HG03457 (cell line): ENCODE measurements around the gene MACROD2.
"Not testable (repeated sequence)": the region's sequence is repeated elsewhere in the genome, so short reads cannot be mapped to it uniquely, and the experiment has no call there.

Source experiments
- ATAC-seq: cut with Tn5 transposase; IDR thresholded peaks from one replicate; pipeline ENCODE4 v1.9.1; 2021; ENCODE audit warnings: moderate number of reproducible peaks; ENCODE audit not compliant: unreplicated experiment

The MACROD2 gene

DNA sequence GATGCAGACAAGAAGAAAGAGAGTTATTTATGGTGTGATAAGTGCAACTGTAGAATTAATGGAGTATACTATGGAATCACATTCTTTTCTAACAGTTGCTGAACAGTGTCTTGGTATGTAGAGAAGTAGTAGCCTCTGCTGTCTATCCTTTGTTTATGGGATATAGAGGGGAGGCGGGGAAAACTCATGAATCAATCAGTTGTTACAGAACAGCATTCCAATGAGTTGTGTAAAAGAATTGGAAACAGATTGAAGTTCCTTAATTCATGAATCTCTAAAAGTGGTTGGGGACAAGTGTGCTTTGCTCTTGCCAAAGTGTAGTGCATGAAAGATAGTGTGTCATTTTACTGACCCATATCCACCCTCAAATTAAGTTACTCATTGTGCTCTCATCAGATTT is 264.4 kb downstream of the MACROD2 start:
- ATAC-seq: no peak

DNA sequence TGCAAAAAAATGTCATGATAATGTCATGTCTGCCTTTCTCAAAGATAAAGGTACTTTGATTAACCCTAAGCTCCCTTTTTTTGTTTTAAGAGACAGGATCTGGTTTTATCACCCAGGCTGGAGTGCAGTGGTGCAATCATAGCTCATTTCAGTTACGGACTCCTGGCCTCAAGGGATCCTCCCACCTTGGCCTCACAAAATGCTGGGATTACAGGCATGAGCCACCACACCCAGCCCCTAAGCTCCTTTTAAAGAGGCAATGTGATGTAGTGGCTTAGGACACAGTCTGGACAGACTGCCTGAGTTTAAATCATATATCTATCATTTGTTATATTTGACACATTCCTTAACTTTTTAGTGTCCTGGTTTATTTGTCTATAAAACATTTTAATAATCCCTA is 265.1 kb downstream of the MACROD2 start:
- ATAC-seq: no peak

DNA sequence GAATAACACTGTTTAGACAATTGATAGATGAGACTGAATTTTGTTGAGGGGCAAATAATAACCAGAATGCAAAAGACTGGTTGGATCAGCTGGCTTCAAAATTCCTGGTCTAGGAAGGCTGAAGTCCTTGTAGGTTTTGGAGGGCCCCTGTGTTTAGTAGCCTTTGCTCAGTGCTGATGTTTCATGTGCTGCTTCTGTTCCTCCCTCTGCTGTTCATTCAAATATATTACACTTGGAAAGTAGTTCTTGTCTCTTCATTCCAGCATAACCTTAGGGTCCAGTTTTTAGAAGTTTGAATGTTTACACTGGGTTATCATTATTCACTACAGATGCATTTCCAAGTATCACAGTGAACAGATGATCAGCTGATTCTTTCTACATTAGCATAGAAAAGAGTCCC is 269.6 kb downstream of the MACROD2 start:
- no peak for ATAC-seq

DNA sequence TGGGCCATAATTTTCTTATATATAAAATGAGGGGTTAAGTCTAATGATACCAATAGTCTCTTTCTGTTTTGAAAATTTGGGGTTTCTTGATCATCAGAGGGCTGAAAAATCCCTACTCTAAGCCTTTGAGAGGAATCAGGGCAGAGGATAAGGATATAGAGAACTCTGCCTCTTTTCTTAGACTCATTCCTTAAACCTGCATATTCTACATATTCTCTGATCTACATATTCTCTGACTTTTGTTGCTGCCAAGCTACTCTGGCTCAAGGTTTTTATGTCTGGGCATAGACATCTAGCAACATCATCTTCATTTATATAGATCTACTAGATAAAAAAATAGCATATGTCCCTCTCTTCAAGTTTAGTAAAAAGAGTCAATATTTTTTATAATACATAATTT is 270.9 kb downstream of the MACROD2 start:
- ATAC-seq: no peak

DNA sequence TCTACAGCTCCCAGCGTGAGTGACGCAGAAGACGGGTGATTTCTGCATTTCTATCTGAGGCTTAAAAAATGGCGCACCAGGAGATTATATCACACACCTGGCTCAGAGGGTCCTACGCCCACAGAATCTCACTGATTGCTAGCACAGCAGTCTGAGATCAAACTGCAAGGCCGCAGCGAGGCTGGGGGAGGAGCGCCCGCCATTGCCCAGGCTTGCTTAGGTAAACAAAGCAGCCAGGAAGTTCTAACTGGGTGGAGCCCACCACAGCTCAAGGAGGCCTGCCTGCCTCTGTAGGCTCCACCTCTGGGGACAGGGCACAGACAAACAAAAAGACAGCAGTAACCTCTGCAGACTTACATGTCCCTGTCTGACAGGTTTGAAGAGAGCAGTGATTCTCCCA is 275.4 kb downstream of the MACROD2 start:
- ATAC-seq: not testable (repeated sequence)

DNA sequence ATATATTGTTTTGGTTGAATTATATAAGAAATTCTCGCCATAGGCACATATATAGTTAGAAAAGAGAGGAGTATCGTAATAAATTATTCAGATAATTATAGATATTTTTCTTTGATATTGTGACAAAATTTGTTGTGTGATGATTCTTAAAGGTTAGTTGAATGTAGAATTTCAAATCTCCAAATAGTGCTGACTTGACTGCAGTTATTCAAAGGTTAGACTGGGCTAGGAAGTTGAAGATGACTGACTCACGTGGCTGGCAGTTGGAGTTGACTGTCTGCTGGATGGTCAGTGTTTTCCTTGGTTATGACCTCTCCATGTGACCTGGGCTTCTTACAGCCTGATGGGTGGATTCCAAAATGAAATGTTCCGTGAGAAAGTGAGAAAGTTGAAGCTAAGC is 286.8 kb downstream of the MACROD2 start:
- ATAC-seq: no peak

DNA sequence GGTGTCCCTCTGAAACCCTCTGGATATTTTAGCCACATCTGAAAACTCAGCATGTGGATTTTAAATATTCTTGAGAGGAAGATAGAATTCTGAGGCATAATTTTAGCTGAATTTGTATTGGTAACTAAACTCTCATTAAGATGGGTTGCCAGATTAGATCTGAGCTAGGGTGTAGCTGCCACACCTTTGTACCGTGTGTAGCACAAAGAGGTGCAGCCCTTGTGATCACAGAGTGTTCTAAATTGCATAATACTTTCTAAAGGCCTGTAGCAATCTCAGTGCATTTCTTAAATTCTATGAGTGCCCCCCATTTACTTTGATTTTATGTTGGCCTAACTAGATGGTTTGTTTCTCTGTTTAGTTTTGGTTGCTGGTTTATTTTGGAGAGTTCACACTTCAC is 289.1 kb downstream of the MACROD2 start:
- no peak for ATAC-seq

DNA sequence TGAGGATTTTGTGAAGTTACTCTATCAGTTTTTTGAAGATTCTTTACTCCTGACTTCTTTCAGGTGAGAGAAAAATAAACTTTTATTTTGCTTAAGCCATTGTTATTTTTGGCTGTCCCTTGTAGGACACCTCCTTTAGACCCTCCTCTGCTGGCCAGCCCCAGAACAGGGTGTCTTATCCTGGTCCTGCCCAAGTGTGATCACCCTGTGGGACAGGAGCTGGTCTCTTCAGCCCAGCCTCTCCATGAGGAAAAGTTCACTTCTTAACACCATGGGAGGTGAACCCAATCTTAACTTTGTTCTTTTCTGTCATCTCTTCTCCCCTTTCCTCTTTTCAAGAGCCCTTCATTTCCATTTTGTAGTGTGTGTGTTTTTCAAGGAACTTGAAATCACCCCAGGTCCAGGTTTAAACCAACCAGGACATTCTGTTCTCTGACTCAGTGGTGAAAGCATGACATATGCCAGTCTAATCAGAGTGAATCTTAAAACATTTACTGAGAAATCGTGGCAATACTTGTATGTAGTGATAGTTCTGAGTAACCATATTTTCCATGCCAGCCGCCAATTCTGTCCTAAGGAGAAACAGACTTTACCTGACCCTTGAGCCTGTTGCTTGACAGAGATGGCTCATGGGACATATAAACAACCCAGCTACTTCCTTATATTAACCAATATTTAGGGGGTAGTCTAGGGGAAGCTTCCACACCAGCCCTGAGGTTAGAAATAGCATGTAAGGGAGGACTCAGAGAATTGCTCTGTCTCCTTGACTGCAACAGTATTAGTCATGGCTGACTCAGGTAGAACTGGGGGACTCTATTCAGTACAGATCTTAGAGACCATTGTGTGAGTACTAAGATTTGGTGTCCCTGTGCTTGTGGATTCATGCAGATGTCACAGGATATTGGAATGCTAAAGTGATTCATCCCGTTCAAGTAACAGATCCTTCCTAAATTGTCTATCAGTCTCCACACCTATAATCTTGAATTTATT is 293.3 kb downstream of the MACROD2 start:
- ATAC-seq: no peak

DNA sequence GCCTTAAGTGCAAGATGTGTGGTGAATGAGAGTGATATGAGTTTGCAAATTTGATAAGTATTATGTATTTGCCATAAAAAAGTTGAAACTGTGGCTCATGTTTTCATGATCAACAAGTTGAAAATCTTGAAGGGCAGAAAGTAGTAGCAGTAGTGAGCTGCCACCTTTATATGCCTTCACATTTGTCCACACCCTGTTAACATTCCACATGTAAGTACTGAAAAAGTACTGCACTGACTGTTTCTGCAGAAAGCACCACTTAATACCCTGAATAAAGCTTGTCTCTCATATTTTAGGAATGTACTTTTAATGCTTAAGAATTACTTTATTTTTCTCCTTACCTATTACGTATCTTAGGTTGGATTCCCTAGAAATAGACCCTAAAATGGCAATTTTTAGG is 296.2 kb downstream of the MACROD2 start:
- ATAC-seq: no peak

DNA sequence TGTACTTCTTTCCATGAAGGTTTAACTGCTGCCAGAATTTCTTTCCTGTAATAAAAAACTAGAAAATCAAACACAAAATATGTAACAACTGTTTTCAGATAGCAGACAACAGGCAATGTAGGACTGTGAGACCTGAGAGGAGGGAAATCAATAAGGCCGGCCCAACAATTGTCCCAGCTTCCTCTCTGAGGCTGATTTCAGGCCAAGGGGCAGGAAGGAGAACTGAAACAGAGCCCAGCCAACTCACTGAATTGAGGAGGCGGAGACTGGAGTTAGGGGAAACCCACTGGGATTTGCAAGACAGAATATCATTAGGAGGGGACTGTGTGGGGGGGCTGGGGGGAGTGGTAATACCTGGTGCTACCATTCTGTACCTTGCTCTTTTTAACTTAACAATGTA is 299.9 kb downstream of the MACROD2 start:
- ATAC-seq: no peak

DNA sequence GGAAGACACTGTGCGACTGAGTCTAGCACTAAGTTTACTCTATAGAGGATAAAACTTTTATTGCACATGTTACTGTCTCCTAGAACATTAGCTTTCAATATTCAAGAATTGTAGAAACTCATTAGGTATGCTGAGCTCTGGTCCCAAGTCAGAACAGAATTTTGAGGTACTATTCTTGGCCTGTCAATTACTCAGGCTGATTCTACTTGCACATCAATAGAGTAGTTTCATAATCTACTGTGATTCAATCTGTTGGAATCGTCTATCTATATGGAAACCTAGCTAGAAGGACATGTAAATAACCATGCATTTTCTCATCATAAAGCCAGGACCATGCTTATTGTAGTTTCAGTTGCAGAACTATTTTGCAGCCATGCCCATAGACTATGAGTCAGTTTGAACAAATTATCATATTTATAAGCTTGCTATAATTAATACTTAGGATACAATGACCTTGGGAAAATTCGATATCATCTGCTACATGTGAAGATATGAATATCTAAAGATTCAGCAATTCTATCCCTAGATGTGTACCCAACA is 300.5 kb downstream of the MACROD2 start:
- ATAC-seq: no peak

DNA sequence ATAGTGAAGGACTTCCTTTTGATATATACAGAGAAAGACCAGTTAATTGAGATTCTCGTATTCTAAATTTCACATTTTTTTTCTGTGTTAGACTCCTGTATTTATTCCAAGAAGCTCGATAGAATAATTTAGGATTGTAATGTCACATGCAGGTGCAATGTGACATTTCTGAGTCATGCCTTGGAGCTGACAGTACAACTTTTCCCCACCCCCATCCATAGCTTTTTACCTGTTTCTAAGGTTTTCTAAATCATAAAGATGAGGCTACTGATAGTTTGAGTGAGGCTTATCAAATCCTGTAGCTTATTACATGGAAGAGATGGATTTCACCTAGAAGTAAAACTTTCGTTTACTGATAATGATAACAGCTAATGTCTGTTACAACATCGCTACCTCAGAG is 304.5 kb downstream of the MACROD2 start:
- ATAC-seq: no peak

DNA sequence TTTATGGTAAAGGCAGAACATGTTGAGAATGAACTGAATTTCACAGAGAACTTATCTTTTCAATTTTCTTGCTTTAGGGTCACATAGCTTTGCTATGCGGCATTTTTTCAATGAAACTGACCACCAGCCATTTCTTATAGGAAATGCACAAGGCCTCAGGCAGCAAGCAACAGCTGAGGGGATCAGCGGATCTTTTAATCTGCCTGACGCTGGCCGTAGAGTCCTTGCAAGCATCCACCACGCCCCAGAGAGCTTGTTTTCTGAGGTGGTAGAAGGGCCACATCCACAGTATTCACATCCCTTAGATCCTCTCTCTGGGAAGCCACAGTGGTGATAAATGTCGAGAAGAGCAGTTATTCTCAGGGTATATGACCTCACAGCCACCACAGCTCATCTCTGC is 307.8 kb downstream of the MACROD2 start:
- ATAC-seq: no peak

DNA sequence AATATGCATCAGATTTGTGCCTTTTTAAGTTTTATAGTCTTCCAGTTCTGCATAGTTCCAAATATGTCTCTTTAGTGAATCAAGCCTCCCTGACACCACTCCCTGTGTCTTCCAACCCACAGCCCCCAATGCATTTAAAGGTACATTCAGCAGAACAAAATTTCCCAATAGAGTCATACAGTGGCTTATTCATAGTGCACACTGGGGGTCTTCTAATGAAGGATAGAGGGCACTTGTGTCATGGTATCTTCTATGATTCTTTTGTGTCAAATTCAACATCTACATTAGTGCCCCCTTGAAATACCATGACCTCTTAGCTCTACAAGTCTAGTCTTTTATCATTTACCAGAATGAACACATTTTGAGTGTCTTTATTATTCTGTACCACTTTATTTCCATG is 308.3 kb downstream of the MACROD2 start:
- no peak for ATAC-seq

DNA sequence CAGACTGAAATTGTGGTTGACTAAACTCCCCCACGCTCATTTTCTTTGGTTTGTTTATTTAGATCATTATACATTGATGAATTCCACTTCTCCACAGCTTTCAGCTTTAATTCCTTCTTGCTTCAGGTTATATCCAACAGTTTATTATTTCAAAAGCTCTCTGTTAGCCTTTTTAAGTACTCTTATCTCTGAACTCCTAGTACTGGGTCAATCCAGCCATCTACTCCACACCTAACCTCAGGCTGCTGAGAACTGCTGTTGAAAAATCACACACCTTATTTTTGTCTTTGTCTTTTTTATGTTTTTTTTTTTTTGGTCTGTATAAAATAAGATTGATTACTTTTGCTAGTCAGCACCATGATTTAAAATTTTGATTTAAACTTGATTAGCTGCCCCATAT is 309.2 kb downstream of the MACROD2 start:
- no peak for ATAC-seq

DNA sequence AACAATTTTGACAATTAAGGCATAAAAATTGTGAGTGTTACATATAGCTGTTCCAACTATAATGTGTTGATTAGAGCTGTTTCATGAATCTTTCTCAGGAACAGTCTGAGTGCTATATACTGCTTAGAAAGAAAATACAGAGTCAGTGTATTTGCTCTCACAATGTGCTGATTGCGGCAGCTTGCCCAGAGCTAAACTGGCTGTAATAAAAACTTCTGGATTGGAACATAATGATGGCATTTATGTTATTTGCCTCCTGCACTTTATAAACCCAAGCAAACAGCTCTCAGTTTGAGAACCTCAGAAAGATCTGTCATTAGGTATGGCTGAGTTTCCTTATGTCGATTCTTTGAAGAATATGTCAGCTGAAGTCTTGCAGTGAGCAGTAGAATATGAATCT is 312.6 kb downstream of the MACROD2 start:
- ATAC-seq: no peak

DNA sequence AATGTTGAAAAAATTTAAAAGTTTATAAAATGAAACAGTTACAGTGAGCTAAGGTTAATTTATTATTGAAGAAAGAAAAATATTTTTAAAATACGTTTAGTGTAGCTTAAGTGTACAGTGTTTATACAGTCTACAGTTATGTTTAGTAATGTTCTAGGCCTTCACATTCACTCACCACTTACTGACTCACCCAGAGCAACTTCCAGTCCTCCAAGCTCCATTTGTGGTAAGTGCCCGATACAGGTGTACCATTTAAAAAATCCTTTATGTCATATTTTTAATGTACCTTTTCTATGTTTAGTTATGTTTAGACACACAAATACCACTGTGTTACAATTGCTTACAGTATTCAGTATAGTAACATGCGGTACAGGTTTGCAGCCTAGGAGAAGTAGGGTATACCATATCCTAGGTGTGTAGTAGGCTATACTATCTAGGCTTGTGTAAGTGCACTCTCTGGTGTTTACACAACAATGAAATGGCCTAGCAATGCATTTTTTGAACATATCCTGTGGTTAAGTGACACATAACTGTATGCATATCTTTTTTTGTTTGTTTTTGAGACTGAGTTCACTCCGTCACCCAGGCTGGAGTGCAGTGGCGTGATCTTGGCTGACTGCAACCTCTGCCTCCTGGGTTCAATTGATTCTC is 315.8 kb downstream of the MACROD2 start:
- no peak for ATAC-seq

DNA sequence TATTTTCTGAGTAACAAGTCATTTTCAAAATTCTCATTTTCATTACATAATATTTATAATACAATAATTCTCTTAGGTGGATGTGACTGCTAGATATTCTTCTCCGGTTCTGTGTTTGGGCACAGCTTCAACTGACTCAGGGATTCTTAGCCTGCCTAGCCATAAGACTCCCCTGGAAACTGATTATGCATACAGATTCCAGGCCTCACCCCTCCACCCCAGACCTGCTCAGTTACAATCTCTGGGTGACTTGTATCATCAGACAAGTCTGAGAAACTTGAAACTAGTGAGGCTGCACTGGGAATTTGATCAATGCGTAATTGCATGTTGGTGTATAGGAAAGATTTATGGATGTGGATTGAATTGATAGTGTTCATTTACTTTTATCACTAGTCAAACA is 316.7 kb downstream of the MACROD2 start:
- no peak for ATAC-seq

DNA sequence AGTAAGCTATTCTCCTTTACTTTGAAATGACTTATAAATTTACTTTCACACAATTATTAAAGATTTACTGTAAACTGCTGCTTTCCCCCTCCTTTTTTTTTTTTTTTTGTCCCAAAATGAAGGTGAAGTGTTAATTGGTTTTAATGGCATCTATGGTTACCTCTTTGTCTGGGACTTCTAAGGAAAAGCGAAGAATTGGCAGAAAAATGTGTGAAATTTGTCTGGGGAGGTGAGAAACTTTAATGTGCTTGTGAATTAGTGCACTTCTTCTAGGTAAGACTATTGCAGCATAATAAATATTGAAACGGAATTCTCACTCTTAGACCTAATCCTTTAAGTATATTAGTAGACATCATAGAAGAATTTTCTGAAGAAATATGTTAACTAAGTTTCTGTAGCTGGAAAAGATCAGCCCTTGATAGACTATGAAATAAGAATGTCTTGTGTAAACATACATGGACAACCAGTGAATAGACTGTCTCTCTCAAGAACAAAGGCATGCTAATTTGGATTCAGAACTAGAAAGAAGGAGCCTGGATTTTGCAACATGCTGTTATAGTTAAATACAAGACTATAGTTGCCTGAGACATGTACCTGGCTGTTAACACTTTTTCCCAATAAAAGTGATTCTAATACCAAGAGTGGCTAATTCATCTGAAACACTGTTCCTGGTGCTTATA is 318.2 kb downstream of the MACROD2 start:
- no peak for ATAC-seq

DNA sequence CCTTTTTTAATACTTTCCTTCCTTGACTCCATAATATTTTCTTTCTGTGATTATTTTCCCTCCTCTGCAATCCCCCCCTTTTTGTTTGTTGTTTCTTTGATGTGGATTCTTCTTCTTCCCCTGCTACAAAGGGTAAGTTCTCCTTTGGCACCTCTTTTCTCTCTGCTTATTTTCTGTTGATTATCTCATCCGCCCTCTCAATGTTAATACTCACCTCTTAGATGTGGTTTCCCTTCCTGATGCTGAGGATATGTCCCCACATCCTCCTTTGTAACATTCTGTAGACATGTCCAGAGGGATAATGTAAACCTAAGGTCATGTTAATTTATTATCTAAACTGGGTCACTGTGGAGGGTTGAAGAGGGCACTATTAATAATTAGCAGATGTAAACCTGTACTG is 324.4 kb downstream of the MACROD2 start:
- ATAC-seq: no peak

DNA sequence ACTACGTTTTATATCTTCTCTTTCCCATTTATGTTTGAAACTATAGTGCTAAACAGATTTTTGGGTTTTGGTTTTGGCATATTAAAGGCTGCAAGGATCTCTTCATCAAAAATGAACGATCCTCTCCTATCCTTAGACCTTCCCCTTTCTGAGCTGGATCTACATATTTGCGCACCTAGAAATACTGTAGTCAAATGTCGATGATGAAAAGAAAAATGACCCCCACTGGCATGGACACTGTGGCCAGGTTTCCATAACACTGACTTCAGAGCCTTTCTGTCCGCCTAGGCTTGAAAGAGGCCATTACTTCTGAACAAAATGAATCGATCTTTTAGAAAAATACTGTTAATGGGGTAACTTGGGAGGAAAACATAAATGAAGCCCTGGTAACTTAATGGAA is 336.3 kb downstream of the MACROD2 start:
- no peak for ATAC-seq

DNA sequence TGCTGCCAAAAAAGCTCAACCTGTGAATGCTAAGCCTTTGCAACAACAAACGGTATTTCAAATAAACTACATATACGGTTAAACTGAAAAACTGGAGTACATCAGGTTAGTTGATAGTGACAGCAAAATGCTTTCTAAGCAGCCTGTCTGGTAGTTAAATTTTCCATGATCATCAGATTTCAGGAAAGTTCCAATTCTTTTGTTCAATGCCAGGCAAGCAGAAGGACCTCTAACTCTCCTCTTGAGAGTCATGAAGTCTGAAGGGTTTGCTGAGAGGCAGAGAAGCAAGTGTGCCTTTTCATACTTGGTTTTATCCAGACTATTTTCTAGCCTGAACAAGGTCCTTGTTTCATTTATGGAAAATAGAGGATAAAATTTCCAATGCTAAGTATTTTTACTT is 337.6 kb downstream of the MACROD2 start:
- ATAC-seq: no peak
